Stimulated activated CD8-positive, alpha-beta memory T cell treated with anti-CD3 and anti-CD28 coated beads, Interleukin-7, amount 100 ng/mL, for 48 hours (primary cell): ENCODE measurements around the gene SH3YL1.
"Not testable (repeated sequence)": the region's sequence is repeated elsewhere in the genome, so short reads cannot be mapped to it uniquely, and the experiment has no call there.

Source experiments
- DNase-seq, 2 donors: peaks; one replicate each; pipeline ENCODE4 v3.0.0-alpha.2; 2020; ENCODE audit warnings: low read depth in 1 of 2; ENCODE audit errors: extremely low read depth in 1 of 2

Gene SH3YL1

GRCh38 chr2:185221-185620, 78.6 kb downstream of the SH3YL1 start:
- DNase-seq, result no peak

GRCh38 chr2:184695-185094, 79.1 kb downstream of the SH3YL1 start:
- no peak for DNase-seq

- no peak for DNase-seq
Observed at GRCh38 chr2:182509-183122, 81.2 kb downstream of the SH3YL1 start.

GRCh38 chr2:180311-180710, 83.5 kb downstream of the SH3YL1 start:
- DNase-seq, result no peak

- no peak for DNase-seq
Observed at GRCh38 chr2:179886-180285, 83.9 kb downstream of the SH3YL1 start.

- DNase-seq, result no peak
Observed at GRCh38 chr2:177733-178132, 86.1 kb downstream of the SH3YL1 start.

GRCh38 chr2:176917-177316, 86.9 kb downstream of the SH3YL1 start:
- DNase-seq, result no peak

GRCh38 chr2:175880-176820, 87.7 kb downstream of the SH3YL1 start:
- DNase-seq, result peak in 1 of 2 donors; percentile 31

- DNase-seq, result no peak
Observed at GRCh38 chr2:175161-175786, 88.6 kb downstream of the SH3YL1 start.

GRCh38 chr2:172120-172519, 91.7 kb downstream of the SH3YL1 start:
- DNase-seq, result not testable (repeated sequence)

GRCh38 chr2:169741-170140, 94.1 kb downstream of the SH3YL1 start:
- DNase-seq, result no peak
